ENCODE results near the gene SQOR.

Gene SQOR

DNA sequence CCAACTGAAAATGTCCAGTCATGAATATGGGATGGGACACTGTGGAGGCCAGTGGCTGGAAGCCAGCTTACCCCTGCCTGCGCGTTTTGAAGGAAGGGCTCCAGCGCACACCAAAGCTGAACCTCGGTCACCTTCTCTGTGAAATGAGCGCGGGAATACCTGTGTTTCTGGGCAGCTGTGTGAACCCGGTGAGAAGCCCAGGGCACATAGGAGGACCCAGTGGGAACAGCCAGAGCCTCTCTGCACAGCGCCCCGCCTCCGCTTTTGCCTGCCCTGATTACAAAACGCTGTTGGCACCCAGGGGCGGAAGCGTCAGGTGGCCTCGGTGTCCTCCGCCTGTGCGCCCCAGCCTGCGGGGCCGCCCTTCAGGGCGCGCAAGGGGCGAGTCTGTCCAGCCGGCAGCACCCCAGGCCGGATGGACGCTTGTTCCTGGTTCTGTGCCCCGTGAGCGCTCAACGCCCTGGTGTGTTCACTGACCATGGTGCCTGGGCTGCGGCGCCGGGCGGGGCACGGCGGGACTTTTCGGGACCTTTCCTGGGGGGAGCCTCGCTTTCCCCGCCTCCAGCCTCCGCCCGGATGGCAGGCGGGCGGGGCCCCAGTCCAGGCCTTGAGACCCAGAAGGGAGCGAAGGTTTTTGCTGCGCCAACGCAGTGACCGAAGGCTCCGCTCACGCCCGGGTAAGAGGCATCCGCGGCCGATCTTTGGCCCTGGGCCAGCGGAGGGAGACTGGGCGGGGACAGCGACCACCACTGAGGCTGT is at the start of gene SQOR:
Gene SQOR, plus strand, starts transcription at position 598 of the 759 bp plus-strand sequence. CDS start 23,895 bp downstream, outside the sequence.
- DNase-seq (ENCODE audit: low read depth): peak; percentile 52

GRCh38 chr15:45585069-45585791 is 49.6 kb upstream of the SQOR start:
- no peak for DNase-seq (ENCODE audit: low read depth)

DNA sequence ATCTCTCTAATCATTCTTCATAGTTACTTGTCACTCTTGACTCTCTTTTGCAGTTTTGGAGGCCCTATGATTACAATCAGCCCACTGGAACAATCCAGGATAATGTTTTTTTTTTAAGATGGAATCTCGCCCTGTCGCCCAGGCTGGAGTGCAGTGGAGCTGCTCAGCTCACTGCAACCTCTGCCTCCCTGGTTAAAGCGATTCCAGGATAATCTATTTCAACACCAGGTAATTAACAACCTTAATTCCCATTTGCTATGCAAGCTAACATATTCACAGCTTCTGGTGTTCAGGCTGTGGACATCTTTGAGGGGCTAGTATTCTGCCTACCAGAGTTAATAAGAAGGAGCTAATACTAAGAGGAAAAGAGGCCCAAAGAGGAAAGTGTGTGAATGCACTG is 48.7 kb upstream of the SQOR start:
- no peak for DNase-seq (ENCODE audit: low read depth)

GRCh38 chr15:45586601-45587094 is 48.2 kb upstream of the SQOR start:
- DNase-seq (ENCODE audit: low read depth): peak; percentile 10

- peak; percentile 83 for DNase-seq (ENCODE audit: low read depth)
These were observed 47.5 kb upstream of the SQOR start, which contains the start of gene BLOC1S6 for GRCh38 chr15:45587095-45587862. Gene BLOC1S6, plus strand, starts transcription at chr15:45587379. Its CDS starts 65 bp downstream, at chr15:45587444.

DNA sequence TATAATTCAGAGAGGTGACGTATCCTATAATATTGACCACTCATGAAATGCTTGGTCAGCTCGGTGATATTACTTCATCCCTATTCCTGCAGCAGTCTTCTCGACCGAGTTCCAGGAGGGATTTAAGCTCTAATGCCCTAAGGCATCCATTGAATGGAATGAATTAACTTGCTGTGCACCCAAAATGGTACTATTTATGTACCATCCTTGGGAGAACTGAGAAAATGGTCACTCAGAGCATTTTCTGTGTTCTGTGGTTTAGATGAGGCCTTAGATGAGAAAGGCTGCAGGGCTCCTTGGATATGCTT is 47.0 kb upstream of the SQOR start:
- no peak for DNase-seq (ENCODE audit: low read depth)

DNA sequence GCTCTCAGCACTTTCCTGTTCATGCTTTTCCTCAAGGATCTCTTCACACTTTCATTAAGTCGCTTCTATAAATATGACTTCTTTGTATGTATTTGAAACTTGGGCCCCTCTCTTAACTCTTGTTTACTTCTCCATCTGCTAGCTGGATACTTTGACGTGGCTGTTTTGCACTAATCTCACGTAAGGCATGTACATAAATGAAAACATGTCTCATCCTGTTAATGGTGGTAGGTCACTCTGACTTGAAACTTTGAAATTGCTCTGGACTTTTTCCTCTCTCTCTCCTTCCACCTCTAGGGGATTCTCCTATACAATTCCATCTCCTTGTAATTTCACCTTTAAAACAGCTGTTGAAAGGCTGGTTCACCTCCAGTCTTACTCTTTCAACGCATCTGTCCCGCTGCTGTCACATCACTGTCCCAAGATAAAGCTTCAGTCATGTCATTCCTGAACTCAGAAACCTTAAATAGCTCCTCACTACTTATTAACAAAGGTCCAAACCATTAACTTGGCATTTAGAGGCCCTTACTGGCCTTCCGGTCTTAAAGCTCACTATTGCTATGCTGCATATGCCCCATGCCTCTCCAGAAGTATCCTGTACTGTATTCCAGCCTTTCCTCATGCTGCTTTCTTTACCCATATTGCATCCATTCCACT is 46.5 kb upstream of the SQOR start:
- DNase-seq (ENCODE audit: low read depth): peak; percentile 24

DNA sequence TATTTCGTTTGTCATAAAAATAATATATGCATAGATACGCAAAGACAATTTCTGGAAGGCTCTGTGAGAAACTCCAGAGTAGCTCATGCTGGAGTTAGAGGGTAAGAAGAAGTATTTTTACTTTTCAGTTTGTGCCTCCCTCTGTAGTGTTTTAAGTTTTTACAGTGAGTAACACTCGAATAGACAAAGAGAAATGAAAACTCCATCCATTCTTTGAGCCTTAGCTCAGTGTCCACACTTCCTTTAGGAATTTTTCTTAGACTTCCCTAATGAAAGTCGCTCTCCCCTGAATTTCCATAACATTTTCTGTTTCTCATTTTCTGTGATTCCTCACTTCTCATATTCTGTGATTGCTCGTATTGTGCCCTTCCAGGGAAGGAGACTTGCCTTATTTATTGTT is 45.6 kb upstream of the SQOR start:
- no peak for DNase-seq (ENCODE audit: low read depth)

DNA sequence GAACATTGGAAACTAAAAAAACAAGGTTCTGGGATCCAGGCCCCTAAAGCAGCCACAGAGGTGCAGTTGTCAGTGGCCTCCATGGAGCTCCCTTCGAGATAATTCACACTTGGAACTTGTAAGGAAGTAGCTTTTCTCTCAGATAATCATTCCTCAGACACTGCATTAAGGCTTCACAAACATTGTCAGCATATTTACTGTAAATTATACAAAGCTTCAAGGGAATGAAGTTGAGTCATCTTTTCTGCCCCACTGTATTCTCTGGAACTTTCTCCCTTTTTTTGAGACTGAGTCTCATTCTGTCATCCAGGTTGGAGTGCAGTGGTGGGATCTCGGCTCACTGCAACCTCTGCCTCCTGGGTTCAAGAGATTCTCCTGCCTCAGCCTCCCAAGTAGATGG is 40.5 kb upstream of the SQOR start:
- DNase-seq (ENCODE audit: low read depth): no peak

DNA sequence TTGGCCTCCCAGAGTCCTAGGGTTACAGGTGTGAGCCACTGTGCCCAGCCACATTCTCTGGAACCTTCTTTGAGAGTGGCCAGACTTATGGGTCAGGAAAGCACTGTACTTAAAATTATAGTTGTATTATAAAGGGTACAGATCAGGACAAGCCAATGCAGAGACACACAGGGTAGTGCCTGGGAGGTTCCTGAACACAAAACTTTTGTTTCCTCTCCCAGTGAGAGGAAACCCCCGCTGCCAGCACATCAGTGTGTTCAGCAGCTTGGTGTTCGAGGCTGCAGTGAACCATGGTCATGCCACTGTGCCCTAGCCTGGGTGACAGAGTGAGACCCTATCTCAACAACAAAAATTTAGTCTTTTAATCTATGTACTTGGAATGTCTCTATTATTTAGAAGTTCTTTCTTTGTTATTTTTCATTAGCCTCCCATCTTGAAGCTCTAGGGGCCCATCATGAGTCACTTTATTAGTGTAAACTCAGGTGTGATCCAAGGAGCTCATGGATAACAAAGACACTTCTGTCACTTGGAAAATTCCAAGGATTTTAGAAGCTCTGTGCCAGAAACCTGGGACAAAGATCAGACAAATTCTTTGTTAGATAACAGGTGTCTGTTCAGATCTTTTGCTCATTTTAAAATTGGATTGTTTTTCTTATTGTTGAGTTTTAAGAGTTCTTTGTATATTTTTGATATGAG is 39.8 kb upstream of the SQOR start:
- DNase-seq (ENCODE audit: low read depth): no peak

DNA sequence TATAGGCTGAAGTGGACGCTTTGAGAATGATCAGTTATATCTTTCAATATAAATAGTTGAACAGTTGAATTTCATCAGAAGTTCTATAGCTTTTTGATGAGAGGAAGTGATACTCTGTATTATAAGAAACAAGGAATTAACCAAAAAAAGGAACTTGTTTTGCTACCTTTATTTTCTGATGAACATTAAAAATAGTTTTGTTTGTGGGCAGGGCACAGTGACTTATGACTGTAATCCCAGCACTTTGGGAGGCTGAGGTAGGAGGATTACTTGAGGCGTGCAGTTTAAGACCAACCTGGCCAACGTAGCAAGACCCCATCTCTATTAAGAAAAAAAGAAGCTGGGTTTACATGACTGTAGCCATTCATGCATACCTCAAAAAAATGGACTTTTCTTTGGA is 30.9 kb upstream of the SQOR start:
- no peak for DNase-seq (ENCODE audit: low read depth)

- DNase-seq (ENCODE audit: low read depth): peak; percentile 52
These were observed 30.5 kb upstream of the SQOR start for GRCh38 chr15:45604326-45604725.

- DNase-seq (ENCODE audit: low read depth): peak; percentile 20
These were observed 28.4 kb upstream of the SQOR start for GRCh38 chr15:45606413-45606812.

DNA sequence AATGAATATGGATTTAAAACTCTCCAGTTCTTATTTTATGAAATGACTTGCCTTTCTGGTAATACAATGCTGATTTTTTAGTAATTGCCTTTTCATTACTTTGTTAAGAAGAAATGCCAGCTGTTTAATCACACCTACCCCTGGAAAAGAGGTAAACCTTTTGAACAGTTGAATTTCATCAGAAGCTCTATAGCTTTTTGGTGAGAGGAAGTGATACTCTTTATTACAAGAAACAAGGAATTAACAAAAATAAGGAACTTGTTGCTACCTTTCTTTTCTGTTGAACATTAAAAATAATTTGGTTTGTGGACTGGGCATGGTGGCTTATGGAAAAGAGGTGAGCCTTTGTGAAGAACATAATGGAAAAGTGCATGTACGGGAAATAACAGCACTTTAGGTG is 28.0 kb upstream of the SQOR start:
- no peak for DNase-seq (ENCODE audit: low read depth)

DNA sequence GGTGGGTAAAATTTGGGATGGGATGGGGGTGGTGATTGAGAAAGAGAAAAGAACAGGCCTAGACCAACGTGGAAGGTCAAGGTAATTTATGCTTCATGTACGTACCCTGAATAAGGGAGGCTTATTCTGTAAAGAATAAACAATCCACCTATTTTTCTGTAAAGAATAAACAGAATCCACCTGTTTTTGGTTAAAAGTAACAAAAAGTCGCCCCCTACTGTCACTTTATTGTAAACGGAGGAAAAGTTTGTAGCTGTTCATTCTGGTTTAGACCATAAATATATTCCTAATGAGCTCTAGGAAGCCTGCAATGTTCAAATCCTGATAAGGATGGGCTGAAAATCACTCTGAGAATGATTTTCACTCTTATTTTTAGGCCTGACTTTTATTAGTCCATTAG is 23.5 kb upstream of the SQOR start:
- peak; percentile 28 for DNase-seq (ENCODE audit: low read depth)

GRCh38 chr15:45612790-45613415 is 21.9 kb upstream of the SQOR start:
- DNase-seq (ENCODE audit: low read depth): peak; percentile 68

DNA sequence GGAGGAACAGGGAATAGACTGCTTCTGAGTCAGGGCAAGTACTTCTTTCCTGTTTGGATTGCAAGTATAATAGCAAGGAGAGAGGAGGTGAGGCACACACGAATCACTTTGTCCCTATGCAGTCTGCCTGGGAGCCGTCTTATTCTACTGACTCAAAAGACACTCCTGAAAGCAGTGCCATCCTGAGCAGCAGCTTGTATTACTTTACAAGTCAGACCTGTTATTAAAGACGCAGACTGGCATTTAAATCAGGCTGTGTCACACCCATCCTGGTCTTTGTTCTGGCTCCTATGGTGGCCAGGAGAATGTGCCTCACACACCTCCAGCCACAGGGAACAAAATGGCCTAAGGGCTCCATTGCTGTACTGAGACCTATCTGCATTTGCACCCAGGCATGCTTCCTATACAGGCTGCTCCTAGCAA is 17.9 kb upstream of the SQOR start:
- DNase-seq (ENCODE audit: low read depth): no peak

GRCh38 chr15:45618813-45619212 is 16.0 kb upstream of the SQOR start:
- DNase-seq (ENCODE audit: low read depth): no peak

GRCh38 chr15:45628136-45628535 is 6.7 kb upstream of the SQOR start:
- no peak for DNase-seq (ENCODE audit: low read depth)

GRCh38 chr15:45630917-45631691 is 3.7 kb upstream of the SQOR start:
- peak; percentile 96 for DNase-seq (ENCODE audit: low read depth)

All from amniotic epithelial cell (primary cell).